H1 (cell line): ENCODE data around the gene ADAM23. TPM values are rescaled to one million over a fixed set of nuclear protein-coding genes. Genes with fewer than 3 reads are reported as not detected.

Experiments
- BCL11A ChIP-seq, 2 experiments: IDR thresholded peaks; one replicate each; pipeline ENCODE4 v1.6.1; 2011; ENCODE audit warnings: low read depth in 2 of 2, low read length in 2 of 2, mild to moderate bottlenecking in 2 of 2
- TBP ChIP-seq: IDR thresholded peaks from 2 replicates; pipeline ENCODE4 v1.6.1; 2011; ENCODE audit warnings: low read depth, low read length, improper control_type of control experiment
- polyA plus RNA-seq, 7 experiments: library from polyadenylated mRNA; depleted of rRNA in 3 of 7; stranded (reverse) in 5 of 7; unstranded in 2 of 7; fragments of >200 nt in 5 of 7; fragments of 200-250 nt in 2 of 7; gene quantifications; 1 replicate in 5 of 7; 2 replicates in 1 of 7; 4 replicates in 1 of 7; pipeline versions ENCODE4 v1.2.1 to v1.2.3, GENCODE V29; 2011 to 2013; ENCODE audit warnings: missing spikeins in 2 of 7, mixed read lengths in 2 of 7
- total RNA-seq: library from RNA; stranded (reverse); fragmentation: NEBNext Ultra II Directional; extraction: Animal tissue kit (Norgen Biotek cat#: 25700); gene quantifications from 2 replicates; pipeline ENCODE4 v1.2.1, GENCODE V29; 2021

Gene ADAM23
- total and polyA plus RNA-seq, 2 of the 8 experiments (the other 6 are each of a cell fraction or from before 2014, with no cell fraction given): 9.9 to 20.8 TPM

DNA sequence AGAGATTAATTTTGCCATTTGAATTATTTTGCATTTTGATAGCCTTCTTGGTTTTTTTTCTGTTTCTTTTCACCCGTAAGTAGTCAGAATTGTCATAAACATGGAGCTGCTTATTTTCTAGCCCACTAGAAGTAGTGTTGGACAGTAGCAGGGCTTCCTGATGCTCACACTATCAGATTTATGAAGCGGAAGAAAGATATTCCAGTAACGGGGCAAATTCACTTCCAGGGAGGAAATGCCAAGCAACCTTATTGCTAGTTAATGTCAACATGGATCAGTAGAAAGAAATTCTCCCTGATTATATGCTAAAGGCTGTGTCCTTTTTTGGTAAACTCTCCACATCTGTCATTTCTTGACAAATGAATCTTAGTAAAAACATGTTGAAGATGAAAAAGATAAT lies 19.2 kb upstream of the ADAM23 start (continued):
- TF ChIP-seq BCL11A (IDR thresholded peaks at IDR 0.05; ENCODE audit: low read depth in 2 of 2, low read length in 2 of 2) (no peak), TBP (no peak)
